ENCODE results near the gene PTGER2.

- TF ChIP-seq, protein P1, sequence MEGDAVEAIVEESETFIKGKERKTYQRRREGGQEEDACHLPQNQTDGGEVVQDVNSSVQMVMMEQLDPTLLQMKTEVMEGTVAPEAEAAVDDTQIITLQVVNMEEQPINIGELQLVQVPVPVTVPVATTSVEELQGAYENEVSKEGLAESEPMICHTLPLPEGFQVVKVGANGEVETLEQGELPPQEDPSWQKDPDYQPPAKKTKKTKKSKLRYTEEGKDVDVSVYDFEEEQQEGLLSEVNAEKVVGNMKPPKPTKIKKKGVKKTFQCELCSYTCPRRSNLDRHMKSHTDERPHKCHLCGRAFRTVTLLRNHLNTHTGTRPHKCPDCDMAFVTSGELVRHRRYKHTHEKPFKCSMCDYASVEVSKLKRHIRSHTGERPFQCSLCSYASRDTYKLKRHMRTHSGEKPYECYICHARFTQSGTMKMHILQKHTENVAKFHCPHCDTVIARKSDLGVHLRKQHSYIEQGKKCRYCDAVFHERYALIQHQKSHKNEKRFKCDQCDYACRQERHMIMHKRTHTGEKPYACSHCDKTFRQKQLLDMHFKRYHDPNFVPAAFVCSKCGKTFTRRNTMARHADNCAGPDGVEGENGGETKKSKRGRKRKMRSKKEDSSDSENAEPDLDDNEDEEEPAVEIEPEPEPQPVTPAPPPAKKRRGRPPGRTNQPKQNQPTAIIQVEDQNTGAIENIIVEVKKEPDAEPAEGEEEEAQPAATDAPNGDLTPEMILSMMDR (IDR thresholded peaks at IDR 0.05): no peak
- TF ChIP-seq POLR2A (IDR thresholded peaks at IDR 0.05): no peak
Observed at GRCh38 chr14:52296378-52296777, 17.7 kb upstream of the PTGER2 start.
